MCF 10A (cell line): ENCODE data around the gene DCUN1D2. TPM values are rescaled to one million over a fixed set of nuclear protein-coding genes. Genes with fewer than 3 reads are reported as not detected.

Experiments used
- BruUV-seq: library from RNA; stranded (reverse); fragments of 400-500 nt; replicated peaks from 2 replicates; lab custom pipeline; 2021; lab: Mats Ljungman, UMichigan
- CTCF ChIA-PET: fragments of 300-600 bp; sonication (Branson Sonifier 250); formaldehyde crosslinking; extraction: SDS; loops from one replicate; lab custom pipeline; 2021; ENCODE audit warnings: antibody characterized with exemption, inconsistent platforms; lab: Yijun Ruan, JAX
- POLR2A ChIA-PET: fragments of 300-600, 350-650 bp; sonication (Branson Sonifier 250); formaldehyde crosslinking; extraction: SDS; loops from one replicate; lab custom pipeline; 2020; ENCODE audit warnings: antibody characterized with exemption, inconsistent platforms; lab: Yijun Ruan, JAX
- DNase-seq: peaks from one replicate; pipeline ENCODE4 v3.0.0-alpha.2; 2018; ENCODE audit not compliant: unreplicated experiment
- H3K27ac Mint-ChIP-seq: one replicate; pipeline ENCODE4 v1.8.0; 2022; ENCODE audit warnings: mild to moderate bottlenecking, low read depth, mixed read lengths; ENCODE audit not compliant: unreplicated experiment
- H3K27me3 Mint-ChIP-seq: one replicate; pipeline ENCODE4 v1.8.0; 2022; ENCODE audit warnings: mixed read lengths; ENCODE audit not compliant: insufficient read depth, unreplicated experiment
- H3K36me3 Mint-ChIP-seq: one replicate; pipeline ENCODE4 v1.8.0; 2022; ENCODE audit warnings: mild to moderate bottlenecking, moderate library complexity, mixed read lengths; ENCODE audit not compliant: insufficient read depth, unreplicated experiment
- H3K4me1 Mint-ChIP-seq: one replicate; pipeline ENCODE4 v1.8.0; 2022; ENCODE audit warnings: mixed read lengths; ENCODE audit not compliant: insufficient read depth, unreplicated experiment
- H3K4me3 Mint-ChIP-seq: one replicate; pipeline ENCODE4 v1.8.0; 2022; ENCODE audit warnings: mild to moderate bottlenecking, moderate library complexity, mixed read lengths; ENCODE audit not compliant: unreplicated experiment
- H3K9me3 Mint-ChIP-seq: one replicate; pipeline ENCODE4 v1.8.0; 2022; ENCODE audit warnings: mixed read lengths; ENCODE audit not compliant: unreplicated experiment
- intact Hi-C: fragments of 100-400 bp; cut with micrococcal nuclease; formaldehyde crosslinking; loops from 2 replicates; pipeline ENCODE4 v1.14.1; 2022
- total RNA-seq: library from RNA; stranded (reverse); gene quantifications from 2 replicates; pipeline ENCODE4 v1.2.3, GENCODE V29; 2022
- TF ChIP-seq, protein P1 (sequence below): fragments of 200-600 bp; IDR thresholded peaks from one replicate; pipeline ENCODE4 v1.8.0; 2022; ENCODE audit warnings: antibody characterized with exemption, mild to moderate bottlenecking; ENCODE audit not compliant: unreplicated experiment

The DCUN1D2 gene
- total RNA-seq, 1 experiment from 2014 or later = 20.4 TPM

- Mint-ChIP-seq H3K27me3 (no peaks in the 10 kb centered on the region), H3K4me3 (no peak overlapping the region), H3K9me3 (peaks cover 4% of the 10 kb centered on the region), H3K4me1 (peaks cover 6% of the 10 kb centered on the region), H3K36me3 (peaks cover 9% of the 10 kb centered on the region), H3K27ac (no peak overlapping the region)
- no peak for DNase-seq
- CTCF ChIA-PET = no interaction called here
- TF ChIP-seq, protein P1, sequence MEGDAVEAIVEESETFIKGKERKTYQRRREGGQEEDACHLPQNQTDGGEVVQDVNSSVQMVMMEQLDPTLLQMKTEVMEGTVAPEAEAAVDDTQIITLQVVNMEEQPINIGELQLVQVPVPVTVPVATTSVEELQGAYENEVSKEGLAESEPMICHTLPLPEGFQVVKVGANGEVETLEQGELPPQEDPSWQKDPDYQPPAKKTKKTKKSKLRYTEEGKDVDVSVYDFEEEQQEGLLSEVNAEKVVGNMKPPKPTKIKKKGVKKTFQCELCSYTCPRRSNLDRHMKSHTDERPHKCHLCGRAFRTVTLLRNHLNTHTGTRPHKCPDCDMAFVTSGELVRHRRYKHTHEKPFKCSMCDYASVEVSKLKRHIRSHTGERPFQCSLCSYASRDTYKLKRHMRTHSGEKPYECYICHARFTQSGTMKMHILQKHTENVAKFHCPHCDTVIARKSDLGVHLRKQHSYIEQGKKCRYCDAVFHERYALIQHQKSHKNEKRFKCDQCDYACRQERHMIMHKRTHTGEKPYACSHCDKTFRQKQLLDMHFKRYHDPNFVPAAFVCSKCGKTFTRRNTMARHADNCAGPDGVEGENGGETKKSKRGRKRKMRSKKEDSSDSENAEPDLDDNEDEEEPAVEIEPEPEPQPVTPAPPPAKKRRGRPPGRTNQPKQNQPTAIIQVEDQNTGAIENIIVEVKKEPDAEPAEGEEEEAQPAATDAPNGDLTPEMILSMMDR = no peak
- POLR2A ChIA-PET = interaction anchor here (0.8 kb wide), 1 partner anchor 238 kb away, joined by 4 read pairs; the partner anchor contains the start of gene CUL4A
- no TSS peak for BruUV-seq
- intact Hi-C loops = no loop called here
Observed at GRCh38 chr13:113447596-113447995, 42.9 kb downstream of the DCUN1D2 start.

DNA sequence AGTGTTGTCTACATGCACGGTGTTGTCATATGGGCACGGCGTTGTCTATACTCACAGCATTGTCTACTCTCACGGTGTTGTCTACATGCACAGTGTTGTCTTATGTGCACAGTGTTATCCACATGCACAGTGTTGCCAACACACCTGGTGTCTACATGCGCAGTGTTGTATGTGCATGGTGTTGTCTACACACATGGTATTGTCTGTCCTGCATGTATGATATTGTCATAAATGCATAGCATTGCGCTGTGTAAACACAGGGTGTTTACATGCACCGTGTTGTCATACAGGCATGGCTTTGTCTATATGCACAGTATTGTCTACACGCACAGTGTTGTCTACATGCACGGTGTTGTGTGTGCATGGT is 44.0 kb downstream of the DCUN1D2 start:
- no peaks in the 10 kb centered on the region for H3K36me3 Mint-ChIP-seq
- DNase-seq = no peak
- no TSS peak for BruUV-seq
- ChIA-PET POLR2A (no interaction called here), CTCF (no interaction called here)
- no peak overlapping the region for H3K27ac Mint-ChIP-seq
- H3K4me1 Mint-ChIP-seq = peaks cover 6% of the 10 kb centered on the region
- H3K27me3 Mint-ChIP-seq = no peaks in the 10 kb centered on the region
- no peak overlapping the region for H3K4me3 Mint-ChIP-seq
- intact Hi-C loops = no loop called here
- TF ChIP-seq, protein P1 = no peak
- H3K9me3 Mint-ChIP-seq = peaks cover 7% of the 10 kb centered on the region

- intact Hi-C loops = no loop called here
- no peak overlapping the region for H3K27ac Mint-ChIP-seq
- H3K4me3 Mint-ChIP-seq = no peak overlapping the region
- peaks cover 6% of the 10 kb centered on the region for H3K4me1 Mint-ChIP-seq
- POLR2A ChIA-PET = no interaction called here
- H3K27me3 Mint-ChIP-seq = no peaks in the 10 kb centered on the region
- H3K36me3 Mint-ChIP-seq = no peaks in the 10 kb centered on the region
- TF ChIP-seq, protein P1 = no peak
- H3K9me3 Mint-ChIP-seq = peaks cover 7% of the 10 kb centered on the region
- DNase-seq = no peak
- CTCF ChIA-PET = no interaction called here
- BruUV-seq = no TSS peak
Observed at GRCh38 chr13:113445791-113446487, 44.6 kb downstream of the DCUN1D2 start.

GRCh38 chr13:113443991-113444390 is 46.5 kb downstream of the DCUN1D2 start:
- Mint-ChIP-seq H3K4me1 (no peaks in the 10 kb centered on the region), H3K9me3 (peaks cover 7% of the 10 kb centered on the region), H3K36me3 (no peaks in the 10 kb centered on the region), H3K27ac (no peak overlapping the region), H3K27me3 (no peaks in the 10 kb centered on the region), H3K4me3 (no peak overlapping the region)
- ChIA-PET CTCF (no interaction called here), POLR2A (no interaction called here)
- intact Hi-C loops = no loop called here
- DNase-seq = no peak
- no TSS peak for BruUV-seq
- TF ChIP-seq, protein P1 = no peak
